ENCODE measurements around the gene UBAC2. TPM values are rescaled to one million over a fixed set of nuclear protein-coding genes. Genes with fewer than 3 reads are reported as not detected.

Gene UBAC2
- total and polyA plus RNA-seq, 2 donors (not counting 3 experiments of a cell fraction or from before 2014, with no cell fraction given): 45.7 to 54.4 TPM

DNA sequence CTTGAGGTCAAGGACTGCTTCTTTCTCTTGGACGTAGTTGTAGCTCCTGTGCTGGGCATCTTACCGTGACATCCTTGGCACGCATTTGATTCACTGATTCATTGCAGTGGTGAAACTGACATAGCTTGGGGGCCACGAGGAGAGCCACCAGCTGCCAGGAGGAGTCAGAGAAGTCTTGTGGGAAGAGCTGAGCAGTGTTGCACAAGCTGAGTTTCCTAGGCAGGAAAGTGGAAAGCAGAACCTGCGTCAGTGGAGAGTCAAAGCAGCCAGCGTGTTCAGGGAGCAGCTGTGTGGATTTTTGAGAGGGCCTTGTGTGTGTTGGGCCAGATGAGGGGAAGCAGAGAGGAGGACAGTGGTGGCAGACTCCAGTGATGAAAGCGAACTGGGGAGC is 111.8 kb downstream of the UBAC2 start:
- FAIRE-seq (no peak), DNase-seq (ENCODE audit: low read depth, low spot score) (no peak)
- Histone ChIP-seq H3K4me2 (ENCODE audit: insufficient read depth, low read length) (no peak overlapping the region), H3K27ac (ENCODE audit: insufficient read depth, low read depth, low read length) (peak overlapping the region; percentile 1), H4K20me1 (replicated peaks; ENCODE audit: control insufficient read depth, extremely low read depth, insufficient read depth, low read length) (no peaks in the 10 kb centered on the region), H3K4me3 (replicated peaks in 1 of 3; ENCODE audit: insufficient read depth in 1 of 3, low read depth in 1 of 3, low read length in 3 of 3) (no peak overlapping the region), H2AFZ (ENCODE audit: low read depth, low read length) (no peak overlapping the region), H3K36me3 (ENCODE audit: control insufficient read depth in 2 of 2, extremely low read depth in 1 of 2, insufficient read depth in 2 of 2, low read length in 2 of 2) (no peaks in the 10 kb centered on the region), H3K79me2 (ENCODE audit: control insufficient read depth, insufficient read depth, low read length) (no peaks in the 10 kb centered on the region), H3K4me1 (ENCODE audit: control insufficient read depth, extremely low read depth, insufficient read depth, low read length) (peaks cover 39% of the 10 kb centered on the region), H3K9ac (replicated peaks; ENCODE audit: extremely low read depth, insufficient read depth, low read length) (no peak overlapping the region), H3K9me3 (replicated peaks; ENCODE audit: control insufficient read depth, insufficient read depth, low read length) (no peaks in the 10 kb centered on the region), H3K27me3 (ENCODE audit: control insufficient read depth in 2 of 2, insufficient read depth in 2 of 2, low read length in 2 of 2) (no peaks in the 10 kb centered on the region), H3K9me1 (replicated peaks; ENCODE audit: control insufficient read depth, extremely low read depth, insufficient read depth, low read length) (no peaks in the 10 kb centered on the region)
- ChIA-PET CTCF (interaction anchor here (1.2 kb wide), 1 partner anchor 43 kb away, joined by 5 read pairs; no protein-coding TSS in a partner anchor), POLR2A (no interaction called here)
- no TSS peak for BruUV-seq (replicated peaks)
- dilution Hi-C loops (cut with MboI; ENCODE audit: extremely low pct_ligation_motif_present, low sequenced_read_pairs) (no loop called here), intact Hi-C loops (cut with micrococcal nuclease) (loop anchor here (5.0 kb wide), 1 partner anchor 75 kb away; no protein-coding TSS in a partner anchor)
- TF ChIP-seq, protein P1, sequence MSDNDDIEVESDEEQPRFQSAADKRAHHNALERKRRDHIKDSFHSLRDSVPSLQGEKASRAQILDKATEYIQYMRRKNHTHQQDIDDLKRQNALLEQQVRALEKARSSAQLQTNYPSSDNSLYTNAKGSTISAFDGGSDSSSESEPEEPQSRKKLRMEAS (IDR thresholded peaks at IDR 0.05; ENCODE audit: insufficient read depth, insufficient read length): no peak
- TF ChIP-seq EZH2 (IDR thresholded peaks at IDR 0.05; ENCODE audit: borderline replicate concordance, low read depth, low read length, severe bottlenecking): no peak
- TF ChIP-seq GATA2 (IDR thresholded peaks at IDR 0.05; ENCODE audit: insufficient read depth, insufficient read length, low read depth, low read length): no peak
- TF ChIP-seq, protein P2, sequence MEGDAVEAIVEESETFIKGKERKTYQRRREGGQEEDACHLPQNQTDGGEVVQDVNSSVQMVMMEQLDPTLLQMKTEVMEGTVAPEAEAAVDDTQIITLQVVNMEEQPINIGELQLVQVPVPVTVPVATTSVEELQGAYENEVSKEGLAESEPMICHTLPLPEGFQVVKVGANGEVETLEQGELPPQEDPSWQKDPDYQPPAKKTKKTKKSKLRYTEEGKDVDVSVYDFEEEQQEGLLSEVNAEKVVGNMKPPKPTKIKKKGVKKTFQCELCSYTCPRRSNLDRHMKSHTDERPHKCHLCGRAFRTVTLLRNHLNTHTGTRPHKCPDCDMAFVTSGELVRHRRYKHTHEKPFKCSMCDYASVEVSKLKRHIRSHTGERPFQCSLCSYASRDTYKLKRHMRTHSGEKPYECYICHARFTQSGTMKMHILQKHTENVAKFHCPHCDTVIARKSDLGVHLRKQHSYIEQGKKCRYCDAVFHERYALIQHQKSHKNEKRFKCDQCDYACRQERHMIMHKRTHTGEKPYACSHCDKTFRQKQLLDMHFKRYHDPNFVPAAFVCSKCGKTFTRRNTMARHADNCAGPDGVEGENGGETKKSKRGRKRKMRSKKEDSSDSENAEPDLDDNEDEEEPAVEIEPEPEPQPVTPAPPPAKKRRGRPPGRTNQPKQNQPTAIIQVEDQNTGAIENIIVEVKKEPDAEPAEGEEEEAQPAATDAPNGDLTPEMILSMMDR (IDR thresholded peaks at IDR 0.05; ENCODE audit: extremely low read depth in 1 of 2, insufficient read depth in 1 of 2, low read depth in 1 of 2, low read length in 2 of 2): no peak
- TF ChIP-seq POLR2A (IDR thresholded peaks at IDR 0.05; ENCODE audit: low read depth, low read length): no peak

DNA sequence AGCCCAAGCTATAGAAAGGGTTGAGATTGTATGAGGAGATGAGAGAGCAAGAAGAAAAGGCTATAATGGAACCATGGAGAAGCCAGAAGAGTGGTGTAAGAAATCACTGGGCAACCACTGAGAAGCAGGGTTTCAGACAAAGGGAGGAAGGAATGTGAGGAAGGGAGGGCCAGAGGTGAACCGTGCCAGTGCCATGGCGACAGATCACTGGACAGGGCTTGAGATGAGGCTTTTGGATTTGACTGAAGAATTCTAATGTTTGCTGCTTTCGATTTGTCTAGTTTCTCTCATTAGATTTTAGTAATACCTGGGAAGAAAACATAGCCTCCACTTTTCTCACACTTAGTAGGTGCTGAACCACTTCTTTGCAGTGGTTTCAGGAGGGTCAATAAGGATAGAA is 112.8 kb downstream of the UBAC2 start:
- no peaks in the 10 kb centered on the region for H4K20me1 ChIP-seq (replicated peaks; ENCODE audit: control insufficient read depth, extremely low read depth, insufficient read depth, low read length)
- TF ChIP-seq MYC (IDR thresholded peaks at IDR 0.05; ENCODE audit: low read depth, low read length) (no peak), POLR2AphosphoS5 (IDR thresholded peaks at IDR 0.05; ENCODE audit: insufficient read depth, low read depth, low read length) (no peak), JUN (IDR thresholded peaks at IDR 0.05; ENCODE audit: borderline replicate concordance, insufficient read depth, insufficient read length, low read depth) (no peak), POLR2A (IDR thresholded peaks at IDR 0.05; ENCODE audit: low read depth, low read length) (no peak), FOS (IDR thresholded peaks at IDR 0.05; ENCODE audit: borderline replicate concordance, insufficient read depth, low read length) (no peak)
- TF ChIP-seq, protein P1 (IDR thresholded peaks at IDR 0.05; ENCODE audit: insufficient read depth, insufficient read length): no peak
- no peaks in the 10 kb centered on the region for H3K9me1 ChIP-seq (replicated peaks; ENCODE audit: control insufficient read depth, extremely low read depth, insufficient read depth, low read length)
- no peak overlapping the region for H2AFZ ChIP-seq (ENCODE audit: low read depth, low read length)
- DNase-seq (ENCODE audit: low read depth, low spot score) (peak; percentile 86), FAIRE-seq (peak; percentile 97)
- H3K36me3 ChIP-seq (ENCODE audit: control insufficient read depth in 2 of 2, extremely low read depth in 1 of 2, insufficient read depth in 2 of 2, low read length in 2 of 2): no peaks in the 10 kb centered on the region
- H3K27ac ChIP-seq (ENCODE audit: insufficient read depth, low read depth, low read length): peak overlapping the region; percentile 98
- intact Hi-C loops (cut with micrococcal nuclease) (loop anchor here (1.0 to 5.0 kb wide), 2 partner anchors 74 to 113 kb away; partner anchors contain the start of gene UBAC2), dilution Hi-C loops (cut with MboI; ENCODE audit: extremely low pct_ligation_motif_present, low sequenced_read_pairs) (no loop called here)
- no peaks in the 10 kb centered on the region for H3K79me2 ChIP-seq (ENCODE audit: control insufficient read depth, insufficient read depth, low read length)
- H3K4me3 ChIP-seq (replicated peaks in 1 of 3; ENCODE audit: insufficient read depth in 1 of 3, low read depth in 1 of 3, low read length in 3 of 3): no peak overlapping the region
- ChIA-PET POLR2A (no interaction called here), CTCF (interaction anchor here (1.2 kb wide), 1 partner anchor 44 kb away, joined by 5 read pairs; no protein-coding TSS in a partner anchor)
- peaks cover 29% of the 10 kb centered on the region for H3K4me1 ChIP-seq (ENCODE audit: control insufficient read depth, extremely low read depth, insufficient read depth, low read length)
- peak overlapping the region; percentile 76 for H3K4me2 ChIP-seq (ENCODE audit: insufficient read depth, low read length)
- no peaks in the 10 kb centered on the region for H3K27me3 ChIP-seq (ENCODE audit: control insufficient read depth in 2 of 2, insufficient read depth in 2 of 2, low read length in 2 of 2)
- BruUV-seq (replicated peaks): no TSS peak
- H3K9ac ChIP-seq (replicated peaks; ENCODE audit: extremely low read depth, insufficient read depth, low read length): peak overlapping the region; percentile 75
- H3K9me3 ChIP-seq (replicated peaks; ENCODE audit: control insufficient read depth, insufficient read depth, low read length): no peaks in the 10 kb centered on the region
